Muscle of back (tissue), 11 donors: ENCODE measurements around the gene PALLD. TPM values are rescaled to one million over a fixed set of nuclear protein-coding genes. Genes with fewer than 3 reads are reported as not detected.
A peak's percentile ranks its signal among the peaks of the same experiment; 100 is the strongest.

Source experiments
- DNase-seq, 3 donors: peaks; one replicate each; pipeline versions ENCODE4 v3.0.0 to v3.0.0-alpha.2; 2013
- polyA plus RNA-seq, 10 donors: library from polyadenylated mRNA; unstranded; fragments of 120-200 nt; gene quantifications; one replicate each; pipeline ENCODE4 v1.2.1, GENCODE V29; 2013; ENCODE audit not compliant: insufficient read length in 10 of 10

Gene PALLD
- polyA plus RNA-seq, 10 donors, result 130 to 201 (median 147) TPM

- no peak for DNase-seq
Measured at GRCh38 chr4:168891086-168891485, 394.2 kb downstream of the PALLD start.

GRCh38 chr4:168891688-168892087 is 394.8 kb downstream of the PALLD start:
- DNase-seq, result peak in 1 of 3 donors; percentile 63

- peak in 2 of 3 donors; percentile 58 to 79 for DNase-seq
Measured at GRCh38 chr4:168892475-168892874, 395.6 kb downstream of the PALLD start.

- DNase-seq, result no peak
Measured at GRCh38 chr4:168893205-168893604, 396.4 kb downstream of the PALLD start.

- no peak for DNase-seq
Measured at GRCh38 chr4:168893807-168894206, 397.0 kb downstream of the PALLD start.

DNA sequence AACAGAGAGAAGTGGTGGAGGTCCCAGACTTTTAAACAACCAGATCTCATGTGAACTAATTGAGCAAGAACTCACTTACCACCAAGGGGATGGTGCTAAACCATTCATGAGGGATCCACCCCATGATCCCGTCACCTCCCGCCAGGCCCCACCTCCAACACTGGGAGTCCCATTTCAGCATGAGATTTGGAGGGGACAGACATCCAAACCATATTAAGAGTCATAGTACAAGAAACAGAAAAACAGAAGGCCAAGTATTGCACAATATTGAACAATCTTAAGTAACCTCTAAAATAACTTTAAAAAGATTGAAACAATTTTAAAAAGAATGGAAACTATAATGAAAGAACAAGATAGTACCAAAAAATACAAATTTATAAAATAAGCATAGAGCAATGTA is 403.2 kb downstream of the PALLD start:
- no peak for DNase-seq

GRCh38 chr4:168907119-168907698 is 410.4 kb downstream of the PALLD start:
- peak in 2 of 3 donors; percentile 46 to 80 for DNase-seq

DNA sequence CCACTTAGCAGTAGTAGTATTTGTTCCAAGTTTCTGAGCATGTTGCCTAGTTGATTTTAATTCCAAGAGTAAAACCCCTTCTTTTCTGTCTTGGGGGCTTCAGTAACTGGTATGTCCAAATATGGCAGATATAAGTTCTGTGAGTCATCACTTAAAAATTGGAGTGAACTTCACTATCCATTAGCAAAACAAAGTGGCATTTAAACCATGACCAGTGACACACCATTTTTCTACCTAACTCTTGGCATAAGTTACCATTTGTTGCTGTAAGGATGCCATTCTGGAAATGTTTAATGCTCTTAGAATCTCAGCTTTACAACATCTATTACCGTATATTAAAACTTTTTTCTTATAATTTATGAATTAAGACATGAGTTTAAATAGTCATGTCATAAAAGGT is 411.2 kb downstream of the PALLD start:
- DNase-seq, result peak in 1 of 3 donors; percentile 39

- peak; percentile 74 to 91 (median 74) for DNase-seq
Measured at GRCh38 chr4:168908851-168909273, 412.0 kb downstream of the PALLD start.

DNA sequence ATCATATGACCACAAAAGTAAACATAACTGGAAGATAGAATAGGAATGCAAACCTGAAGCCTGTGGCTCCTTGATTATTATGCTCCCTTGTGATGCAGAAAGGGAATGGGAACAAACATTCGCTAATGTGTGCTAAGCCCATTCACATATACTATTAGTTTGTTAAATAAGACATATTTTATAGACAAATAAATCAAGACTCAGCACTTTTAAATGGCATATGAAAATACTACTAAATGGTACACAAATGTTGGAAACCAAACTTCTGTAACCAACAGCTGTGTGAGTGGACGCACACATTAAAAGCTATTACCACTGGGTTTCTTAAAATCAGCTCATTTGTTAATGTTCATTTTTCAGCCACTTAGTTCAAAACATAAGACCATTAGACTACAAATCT is 417.2 kb downstream of the PALLD start:
- no peak for DNase-seq

GRCh38 chr4:168917138-168917779 is 420.4 kb downstream of the PALLD start:
- DNase-seq, result peak; percentile 55 to 80 (median 71)

DNA sequence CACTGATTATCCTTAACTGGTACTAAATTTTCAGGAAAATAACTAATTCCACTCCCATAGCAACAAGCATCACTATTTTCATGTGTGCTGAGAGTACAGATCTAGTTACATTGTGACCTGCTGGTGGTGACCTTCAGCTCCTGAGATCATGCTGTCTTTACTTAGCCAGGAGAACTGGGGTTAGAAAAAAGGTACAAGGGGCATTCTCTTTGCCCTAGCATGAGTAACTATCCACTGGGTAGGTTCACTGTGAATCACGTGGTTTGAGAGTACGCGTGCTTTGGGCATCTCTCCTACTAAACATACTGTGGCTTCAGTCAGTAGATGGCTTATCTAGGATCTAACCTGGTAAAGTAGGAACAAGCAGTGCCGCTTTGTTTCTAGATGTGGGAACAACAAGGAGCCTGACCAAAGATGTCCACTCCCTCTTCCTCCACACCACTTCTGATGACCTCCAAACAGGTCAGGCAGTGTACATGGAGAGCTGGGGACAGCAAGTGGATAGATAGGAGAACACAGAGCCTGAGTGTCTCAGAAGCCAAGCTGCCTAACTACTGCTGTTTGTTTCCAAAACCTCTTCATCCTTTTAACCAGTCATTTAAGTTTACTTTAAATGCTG is 423.0 kb downstream of the PALLD start:
- DNase-seq, result no peak

- DNase-seq, result no peak
Measured at GRCh38 chr4:168920441-168921065, 423.7 kb downstream of the PALLD start.

DNA sequence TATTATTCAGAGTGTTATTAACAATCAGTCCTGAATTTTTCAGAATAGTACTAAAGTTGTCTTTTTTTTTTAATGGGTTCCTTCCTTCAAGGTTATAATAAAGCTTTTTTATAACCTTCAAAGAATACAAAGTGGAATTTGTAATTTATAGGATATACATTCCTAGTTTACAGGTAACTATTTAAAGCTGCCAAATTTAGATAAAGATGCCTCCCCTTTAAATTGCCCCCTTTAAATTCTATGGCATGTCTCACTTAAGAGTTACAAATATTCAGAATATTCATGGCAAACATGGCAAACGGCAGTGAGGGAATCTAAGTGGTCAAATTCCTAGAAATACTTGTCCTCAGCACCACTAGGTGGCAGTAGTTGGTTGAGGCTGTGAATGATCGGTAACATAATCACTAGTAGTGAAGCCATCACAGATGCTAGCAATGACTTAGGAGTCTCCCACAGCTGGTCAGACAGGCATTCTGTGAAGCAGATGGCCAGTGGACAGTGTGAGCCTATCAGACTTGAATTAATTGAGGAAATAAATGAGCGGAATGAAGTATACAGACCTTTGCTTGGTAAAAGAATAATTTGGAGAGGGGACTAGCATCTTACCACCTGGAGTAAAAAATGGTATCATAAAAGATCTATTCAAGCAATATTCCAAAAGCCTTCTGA is 426.8 kb downstream of the PALLD start:
- DNase-seq, result peak; percentile 71 to 86 (median 82)

DNA sequence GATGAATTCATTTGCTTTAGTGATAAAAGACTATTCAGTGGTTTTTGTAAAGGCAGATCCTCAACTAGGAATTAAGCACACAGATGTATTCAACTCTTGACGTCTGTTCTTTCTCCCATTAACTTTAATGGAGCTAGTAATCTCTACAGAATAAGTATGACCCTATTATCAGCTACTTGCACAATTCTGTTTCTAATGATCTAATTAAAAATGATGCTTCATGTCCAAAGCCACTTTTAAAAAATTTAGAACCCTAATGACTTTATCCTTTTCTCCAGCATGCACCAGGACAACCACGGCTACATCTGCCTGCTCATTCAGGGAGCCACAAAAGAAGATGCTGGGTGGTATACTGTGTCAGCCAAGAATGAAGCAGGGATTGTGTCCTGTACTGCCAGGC is 427.8 kb downstream of the PALLD start:
- DNase-seq, result no peak

DNA sequence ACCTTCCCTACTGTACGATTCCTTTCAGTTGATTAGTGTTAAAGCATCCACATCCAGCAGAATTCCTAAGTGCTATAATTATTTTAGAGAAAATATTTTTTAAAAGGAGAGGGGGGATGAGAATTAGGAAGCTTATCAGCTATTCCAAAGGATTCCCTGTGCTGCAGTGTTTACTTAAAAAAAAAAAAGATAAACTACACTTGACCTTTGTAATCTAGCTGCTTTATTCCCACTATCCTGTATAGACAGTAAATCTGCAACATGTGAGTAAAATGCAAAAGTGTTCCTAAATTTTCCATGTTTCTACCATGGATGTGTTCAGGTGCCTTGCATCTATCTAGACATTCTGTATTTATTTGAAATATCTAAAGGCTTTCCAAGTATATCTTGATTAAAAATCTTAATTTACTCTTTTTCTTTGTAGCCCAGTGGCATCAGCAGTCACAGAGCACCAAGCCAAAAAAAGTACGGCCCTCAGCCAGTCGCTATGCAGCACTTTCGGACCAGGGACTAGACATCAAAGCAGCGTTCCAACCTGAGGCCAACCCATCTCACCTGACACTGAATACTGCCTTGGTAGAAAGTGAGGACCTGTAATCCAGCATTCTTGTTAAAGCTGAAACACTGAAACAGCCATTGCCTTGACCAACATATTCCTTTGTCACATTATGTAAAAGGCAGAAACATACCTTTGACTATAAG is 429.1 kb downstream of the PALLD start:
- DNase-seq, result no peak

DNA sequence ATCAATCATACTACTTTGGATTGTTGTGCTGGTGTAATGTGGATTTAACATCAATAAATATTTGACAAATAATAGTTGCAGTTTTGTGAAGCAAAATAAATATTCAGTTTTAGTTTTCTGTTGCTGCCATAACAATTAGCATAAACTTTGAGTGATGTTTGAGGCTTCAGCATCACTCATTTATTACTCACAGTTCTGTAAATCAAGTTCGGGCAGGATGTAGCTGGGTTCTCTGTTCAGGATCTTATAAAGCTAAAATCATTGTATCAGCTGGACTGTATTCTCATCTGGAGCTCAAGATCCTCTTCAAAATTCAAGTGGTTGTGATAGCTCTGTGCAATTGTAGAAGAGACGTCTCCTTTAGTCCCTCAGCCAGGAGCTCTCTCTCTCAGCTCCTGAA is 431.5 kb downstream of the PALLD start:
- no peak for DNase-seq

- DNase-seq, result no peak
Measured at GRCh38 chr4:168928875-168929274, 432.0 kb downstream of the PALLD start.

- DNase-seq, result no peak
Measured at GRCh38 chr4:168930413-168931196, 433.8 kb downstream of the PALLD start.

- no peak for DNase-seq
Measured at GRCh38 chr4:168931215-168931650, 434.4 kb downstream of the PALLD start.

- DNase-seq, result no peak
Measured at GRCh38 chr4:168932138-168932537, 435.3 kb downstream of the PALLD start.
